Muscle layer of colon (tissue), 2 donors: ENCODE results near the gene NUP210.

Experiments used
- H3K27ac ChIP-seq: one replicate; pipeline ENCODE4 v1.7.0; 2013; ENCODE audit warnings: low read depth, mild to moderate bottlenecking, low read length, moderate library complexity
- H3K27me3 ChIP-seq, 2 donors: one replicate each; pipeline ENCODE4 v1.7.0; 2013; ENCODE audit warnings: low read length in 2 of 2, mild to moderate bottlenecking in 2 of 2; ENCODE audit not compliant: insufficient read depth in 2 of 2, control insufficient read depth in 1 of 2
- H3K36me3 ChIP-seq: one replicate; pipeline ENCODE4 v1.7.0; 2013; ENCODE audit warnings: mild to moderate bottlenecking, low read length; ENCODE audit not compliant: insufficient read depth
- H3K4me1 ChIP-seq: one replicate; pipeline ENCODE4 v1.7.0; 2013; ENCODE audit warnings: mild to moderate bottlenecking, low read length; ENCODE audit not compliant: insufficient read depth
- H3K4me3 ChIP-seq, 2 donors: one replicate each; pipeline ENCODE4 v1.7.0; 2013; ENCODE audit warnings: low read length in 2 of 2, low read depth in 1 of 2, mild to moderate bottlenecking in 1 of 2, moderate library complexity in 1 of 2
- H3K9ac ChIP-seq: one replicate; pipeline ENCODE4 v1.7.0; 2013; ENCODE audit warnings: low read length
- H3K9me3 ChIP-seq: one replicate; pipeline ENCODE4 v1.7.0; 2013; ENCODE audit warnings: mild to moderate bottlenecking, low read length
- donor health status: abdominal sarcoma.
- donor health status: Adenocarcinoma of cecum.

Gene NUP210

DNA sequence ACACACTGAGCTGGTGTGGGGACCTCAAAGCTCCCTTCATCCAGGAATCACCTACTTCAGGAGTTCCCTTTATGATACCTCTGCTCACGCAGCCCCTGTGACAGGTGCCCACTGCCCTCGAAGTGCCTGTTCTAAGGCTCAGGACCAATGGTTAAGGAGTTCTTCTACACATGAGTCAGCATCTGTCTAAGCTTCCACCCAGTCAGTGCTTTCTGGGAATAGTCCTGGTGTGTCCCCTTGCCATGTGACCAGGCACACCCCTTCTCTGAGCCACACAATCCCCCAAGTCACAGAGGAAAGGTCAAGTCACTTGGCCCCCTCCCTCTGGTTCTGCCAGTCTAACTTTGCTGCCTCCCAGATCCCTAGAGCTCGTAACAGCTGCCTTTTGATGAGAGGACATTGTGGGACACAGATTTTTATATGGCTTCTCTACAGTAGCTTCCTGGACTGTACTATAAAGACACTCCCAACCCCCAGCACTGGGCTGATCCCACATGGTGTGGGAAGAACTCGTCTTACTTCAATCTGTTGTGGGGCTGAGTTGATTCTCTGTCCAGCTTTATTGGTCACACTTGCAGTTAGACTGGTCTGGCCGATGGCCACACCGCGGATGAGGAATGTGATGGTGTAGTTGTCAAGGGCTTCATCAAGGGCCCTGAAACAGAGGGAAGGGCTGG is 78.8 kb downstream of the NUP210 start:
- Histone ChIP-seq H3K4me1 (no peaks in the 10 kb centered on the region), H3K9me3 (no peaks in the 10 kb centered on the region), H3K9ac (no peak overlapping the region), H3K27me3 (no peaks in the 10 kb centered on the region), H3K36me3 (no peaks in the 10 kb centered on the region), H3K4me3 (no peak overlapping the region), H3K27ac (no peak overlapping the region)

- Histone ChIP-seq H3K36me3 (no peaks in the 10 kb centered on the region), H3K4me1 (no peaks in the 10 kb centered on the region), H3K9ac (no peak overlapping the region), H3K27ac (no peak overlapping the region), H3K9me3 (no peaks in the 10 kb centered on the region), H3K27me3 (no peaks in the 10 kb centered on the region), H3K4me3 (no peak overlapping the region)
Measured at GRCh38 chr3:13339833-13340232, 80.3 kb downstream of the NUP210 start.

GRCh38 chr3:13338996-13339395 is 81.1 kb downstream of the NUP210 start:
- Histone ChIP-seq H3K9me3 (no peaks in the 10 kb centered on the region), H3K4me1 (no peaks in the 10 kb centered on the region), H3K27me3 (no peaks in the 10 kb centered on the region), H3K27ac (no peak overlapping the region), H3K9ac (no peak overlapping the region), H3K4me3 (no peak overlapping the region), H3K36me3 (no peaks in the 10 kb centered on the region)

GRCh38 chr3:13338231-13338630 is 81.9 kb downstream of the NUP210 start:
- no peaks in the 10 kb centered on the region for H3K27me3 ChIP-seq
- no peaks in the 10 kb centered on the region for H3K36me3 ChIP-seq
- no peaks in the 10 kb centered on the region for H3K4me1 ChIP-seq
- no peak overlapping the region for H3K4me3 ChIP-seq
- H3K27ac ChIP-seq: no peak overlapping the region
- H3K9me3 ChIP-seq: no peaks in the 10 kb centered on the region
- no peak overlapping the region for H3K9ac ChIP-seq

DNA sequence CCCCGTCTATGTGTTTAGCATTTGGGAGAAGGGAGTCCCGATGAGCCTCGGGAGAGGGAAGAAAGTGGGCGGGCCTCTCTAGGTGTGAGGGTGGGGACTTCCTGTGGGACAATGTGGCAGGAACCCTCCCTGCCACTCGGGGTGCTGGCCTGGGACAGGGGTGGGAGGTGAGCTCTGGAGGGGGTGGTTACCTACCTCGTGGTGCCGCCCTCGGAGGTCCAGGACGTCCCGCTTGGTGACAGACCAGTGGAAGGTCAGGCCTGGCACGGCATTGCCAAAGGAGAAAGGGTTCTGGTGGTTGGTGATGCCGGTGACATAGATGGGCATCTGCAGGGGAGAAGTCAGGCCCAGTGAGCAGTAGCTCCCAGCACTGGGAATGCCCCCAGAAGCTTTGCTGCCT is 83.5 kb downstream of the NUP210 start:
- Histone ChIP-seq H3K9ac (no peak overlapping the region), H3K36me3 (no peaks in the 10 kb centered on the region), H3K4me1 (no peaks in the 10 kb centered on the region), H3K27ac (no peak overlapping the region), H3K9me3 (no peaks in the 10 kb centered on the region), H3K4me3 (no peak overlapping the region), H3K27me3 (no peaks in the 10 kb centered on the region)

GRCh38 chr3:13335503-13335902 is 84.6 kb downstream of the NUP210 start:
- Histone ChIP-seq H3K9ac (no peak overlapping the region), H3K4me3 (no peak overlapping the region), H3K9me3 (no peaks in the 10 kb centered on the region), H3K27ac (no peak overlapping the region), H3K36me3 (no peaks in the 10 kb centered on the region), H3K4me1 (no peaks in the 10 kb centered on the region), H3K27me3 (no peaks in the 10 kb centered on the region)

DNA sequence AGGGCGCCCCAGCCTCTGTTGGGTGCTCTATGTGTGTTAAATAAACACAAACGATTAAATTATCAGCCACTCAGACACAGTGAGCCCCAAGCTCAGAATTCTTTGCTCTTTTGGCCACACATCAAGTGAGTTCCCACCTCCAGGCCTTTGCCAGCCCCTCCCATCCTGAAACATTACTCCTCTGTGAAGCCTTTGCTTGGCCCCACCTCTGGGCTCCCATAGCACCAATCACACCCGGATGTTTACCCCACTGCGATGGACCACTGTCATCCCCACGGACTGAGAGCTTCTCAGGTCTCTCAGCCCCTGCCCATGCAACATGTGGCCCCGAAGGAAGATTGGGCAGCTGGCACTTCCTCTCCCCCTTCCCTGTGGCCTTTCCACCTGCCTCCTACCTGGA is 85.1 kb downstream of the NUP210 start:
- H3K4me1 ChIP-seq: no peaks in the 10 kb centered on the region
- H3K27ac ChIP-seq: no peak overlapping the region
- H3K4me3 ChIP-seq: no peak overlapping the region
- no peaks in the 10 kb centered on the region for H3K36me3 ChIP-seq
- H3K27me3 ChIP-seq: no peaks in the 10 kb centered on the region
- H3K9ac ChIP-seq: no peak overlapping the region
- no peaks in the 10 kb centered on the region for H3K9me3 ChIP-seq

- H3K4me1 ChIP-seq: no peaks in the 10 kb centered on the region
- no peaks in the 10 kb centered on the region for H3K27me3 ChIP-seq
- H3K36me3 ChIP-seq: no peaks in the 10 kb centered on the region
- H3K9ac ChIP-seq: no peak overlapping the region
- no peaks in the 10 kb centered on the region for H3K9me3 ChIP-seq
- H3K4me3 ChIP-seq: no peak overlapping the region
- H3K27ac ChIP-seq: no peak overlapping the region
Measured at GRCh38 chr3:13333236-13333897, 86.8 kb downstream of the NUP210 start.

GRCh38 chr3:13332740-13333139 is 87.4 kb downstream of the NUP210 start:
- Histone ChIP-seq H3K36me3 (no peaks in the 10 kb centered on the region), H3K4me1 (no peaks in the 10 kb centered on the region), H3K4me3 (no peak overlapping the region), H3K9me3 (no peaks in the 10 kb centered on the region), H3K27me3 (no peaks in the 10 kb centered on the region), H3K9ac (no peak overlapping the region), H3K27ac (no peak overlapping the region)

- H3K4me1 ChIP-seq: no peaks in the 10 kb centered on the region
- H3K36me3 ChIP-seq: no peaks in the 10 kb centered on the region
- no peaks in the 10 kb centered on the region for H3K27me3 ChIP-seq
- H3K27ac ChIP-seq: no peak overlapping the region
- H3K9ac ChIP-seq: no peak overlapping the region
- no peak overlapping the region for H3K4me3 ChIP-seq
- H3K9me3 ChIP-seq: no peaks in the 10 kb centered on the region
Measured at GRCh38 chr3:13332158-13332557, 88.0 kb downstream of the NUP210 start.

DNA sequence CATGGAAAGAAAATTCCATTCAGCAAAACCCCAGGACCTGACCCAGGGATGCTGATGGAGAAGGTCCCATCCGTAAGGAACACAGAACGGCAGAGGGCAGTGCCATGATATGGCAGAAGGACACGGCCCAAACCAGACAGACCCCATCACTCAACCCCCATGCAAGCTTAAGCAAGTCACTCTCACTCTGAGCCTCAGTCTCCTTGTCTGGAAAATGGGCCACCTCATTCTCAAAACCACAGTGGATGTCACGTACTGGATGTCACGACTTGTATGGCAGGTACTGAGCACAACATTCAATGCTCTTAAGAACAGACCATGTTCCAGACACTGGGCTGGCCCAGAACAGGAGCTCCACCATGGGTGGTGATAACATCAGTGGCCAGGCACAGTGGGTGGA is 90.4 kb downstream of the NUP210 start:
- Histone ChIP-seq H3K9ac (no peak overlapping the region), H3K4me1 (no peaks in the 10 kb centered on the region), H3K9me3 (no peaks in the 10 kb centered on the region), H3K27ac (no peak overlapping the region), H3K36me3 (no peaks in the 10 kb centered on the region), H3K4me3 (no peak overlapping the region), H3K27me3 (no peaks in the 10 kb centered on the region)

DNA sequence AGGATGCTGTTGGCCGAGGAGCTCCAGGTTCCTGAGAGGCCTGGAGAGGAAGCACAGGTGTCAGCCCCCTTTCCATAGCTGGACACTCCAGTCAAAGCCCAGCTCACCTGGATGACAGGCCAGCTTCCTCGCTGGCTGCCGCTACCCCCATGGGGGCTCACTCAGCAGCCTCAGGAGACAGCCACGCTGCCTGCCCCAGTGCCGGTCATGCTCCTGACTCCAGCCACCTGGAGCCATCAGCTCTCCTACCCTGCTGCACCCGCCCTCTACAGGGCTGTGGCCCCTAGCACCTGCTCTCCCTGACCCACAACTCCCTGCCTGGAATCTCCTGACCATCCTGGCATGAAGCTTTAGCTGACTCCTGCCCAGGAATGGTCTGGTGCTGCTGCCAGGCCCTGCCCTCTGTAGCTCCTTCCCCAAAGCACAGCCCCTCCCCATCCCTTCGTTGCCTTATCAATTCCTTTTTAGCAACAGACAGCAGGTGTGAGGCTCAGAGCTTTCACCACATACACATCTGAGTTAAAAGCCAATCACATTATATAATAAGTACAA is 94.2 kb downstream of the NUP210 start:
- H3K9ac ChIP-seq: no peak overlapping the region
- no peak overlapping the region for H3K27ac ChIP-seq
- H3K36me3 ChIP-seq: no peaks in the 10 kb centered on the region
- H3K27me3 ChIP-seq: no peaks in the 10 kb centered on the region
- no peaks in the 10 kb centered on the region for H3K9me3 ChIP-seq
- no peaks in the 10 kb centered on the region for H3K4me1 ChIP-seq
- H3K4me3 ChIP-seq: no peak overlapping the region
